Kidney glomerular epithelial cell (primary cell): ENCODE results near the gene ABCC1.
"Not testable (repeated sequence)": the region's sequence is repeated elsewhere in the genome, so short reads cannot be mapped to it uniquely, and the experiment has no call there.

Source experiments
- DNase-seq: peaks from one replicate; lab custom pipeline; 2025; lab: John Stamatoyannopoulos, UW

ABCC1 gene

GRCh38 chr16:15949210-15950160 lies at the start of gene ABCC1:
Gene ABCC1 (plus strand): TSS chr16:15949616. CDS start chr16:15949752, 136 bp downstream.
- DNase-seq, result peak; percentile 57

DNA sequence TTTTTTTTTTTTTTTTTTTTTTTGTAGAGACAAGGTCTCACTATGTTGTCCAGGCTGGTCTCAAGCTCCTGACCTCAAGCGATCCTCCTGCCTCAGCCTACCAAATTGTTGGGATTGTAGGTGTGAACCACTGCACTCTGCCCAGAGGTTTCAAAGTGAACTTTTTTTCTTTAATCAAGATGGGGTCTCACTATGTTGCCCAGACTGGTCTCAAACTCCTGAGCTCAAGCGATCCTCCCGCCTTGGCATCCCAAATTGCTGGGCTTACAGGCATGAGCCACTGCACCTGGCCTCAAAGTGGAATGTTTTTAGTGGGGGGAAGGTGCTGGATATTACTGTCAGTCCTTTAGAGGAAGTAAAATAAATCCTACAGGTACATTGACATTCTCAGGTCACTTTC lies 49.1 kb upstream of the ABCC1 start:
- no peak for DNase-seq

- no peak for DNase-seq
Observed at GRCh38 chr16:15900901-15901500, 48.4 kb upstream of the ABCC1 start.

GRCh38 chr16:15903960-15904359 lies 45.5 kb upstream of the ABCC1 start:
- no peak for DNase-seq

GRCh38 chr16:15906439-15906838 lies 43.0 kb upstream of the ABCC1 start:
- no peak for DNase-seq

GRCh38 chr16:15907863-15908478 lies 41.4 kb upstream of the ABCC1 start:
- no peak for DNase-seq

- DNase-seq, result no peak
Observed at GRCh38 chr16:15911198-15911597, 38.2 kb upstream of the ABCC1 start.

- no peak for DNase-seq
Observed at GRCh38 chr16:15913046-15913698, 36.2 kb upstream of the ABCC1 start.

DNA sequence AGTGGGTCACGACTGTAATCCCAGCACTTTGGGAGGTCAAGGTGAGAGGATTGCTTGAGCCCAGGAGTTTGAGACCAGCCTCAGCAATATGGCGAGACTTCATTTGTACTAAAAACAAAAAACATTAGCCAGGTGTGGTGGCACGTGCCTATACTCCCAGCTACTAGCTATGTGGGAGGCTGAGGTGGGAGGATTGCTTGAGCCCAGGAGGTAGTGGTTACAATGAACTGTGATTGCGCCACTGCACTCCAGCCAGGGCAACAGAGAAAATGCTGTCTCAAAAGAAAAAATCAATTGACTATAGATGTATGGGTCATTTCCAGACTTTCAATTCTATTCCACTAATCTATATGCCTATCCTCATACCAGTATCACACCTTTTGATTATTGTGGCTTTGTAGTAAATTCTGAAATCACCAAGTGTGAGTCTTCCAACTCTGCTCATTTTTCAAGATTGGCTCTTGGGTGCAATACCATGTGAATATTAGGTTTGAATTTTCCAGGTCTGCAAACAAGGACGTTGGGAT lies 33.8 kb upstream of the ABCC1 start:
- DNase-seq, result no peak

DNA sequence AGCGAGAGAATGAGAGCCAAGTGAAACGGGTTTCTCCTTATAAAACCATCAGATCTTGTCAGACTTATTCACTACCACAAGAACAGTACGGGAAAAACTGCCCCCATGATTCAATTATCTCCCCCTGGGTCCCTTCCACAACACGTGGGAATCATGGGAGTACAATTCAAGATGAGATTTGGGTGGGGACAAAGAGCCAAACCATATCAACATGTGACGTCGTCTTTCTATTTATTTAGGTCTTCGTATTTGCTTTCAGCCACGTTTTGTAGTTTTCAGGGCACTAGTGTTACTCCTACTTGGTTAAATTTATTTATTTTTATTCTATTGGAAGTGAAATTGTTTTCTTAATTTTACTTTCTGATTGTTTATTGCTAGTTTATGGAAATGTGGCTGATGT lies 33.1 kb upstream of the ABCC1 start:
- no peak for DNase-seq

GRCh38 chr16:15918314-15918713 lies 31.1 kb upstream of the ABCC1 start:
- DNase-seq, result not testable (repeated sequence)

- no peak for DNase-seq
Observed at GRCh38 chr16:15919331-15919730, 30.1 kb upstream of the ABCC1 start.

GRCh38 chr16:15924996-15925395 lies 24.4 kb upstream of the ABCC1 start:
- no peak for DNase-seq

DNA sequence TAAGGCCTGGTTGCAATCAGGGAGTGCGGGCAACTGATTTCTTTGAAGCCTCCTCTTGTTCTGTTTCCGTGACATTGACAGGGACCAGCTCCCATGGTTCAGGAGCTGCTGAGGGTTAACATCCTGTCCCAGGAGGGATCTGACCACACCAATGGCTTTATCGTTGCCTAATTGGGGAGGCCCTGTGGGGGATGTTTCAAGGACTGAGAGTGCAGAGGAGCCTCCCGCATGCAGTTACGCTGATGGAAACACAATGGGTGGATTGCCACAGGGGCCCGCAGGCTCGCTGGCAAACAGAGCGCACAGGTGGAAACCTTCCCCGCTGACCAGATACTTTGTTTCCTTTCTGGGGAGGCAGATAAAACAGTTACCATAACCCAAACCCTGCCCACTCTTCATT lies 23.8 kb upstream of the ABCC1 start:
- DNase-seq, result no peak

GRCh38 chr16:15928261-15929104 lies 20.9 kb upstream of the ABCC1 start:
- DNase-seq, result no peak

DNA sequence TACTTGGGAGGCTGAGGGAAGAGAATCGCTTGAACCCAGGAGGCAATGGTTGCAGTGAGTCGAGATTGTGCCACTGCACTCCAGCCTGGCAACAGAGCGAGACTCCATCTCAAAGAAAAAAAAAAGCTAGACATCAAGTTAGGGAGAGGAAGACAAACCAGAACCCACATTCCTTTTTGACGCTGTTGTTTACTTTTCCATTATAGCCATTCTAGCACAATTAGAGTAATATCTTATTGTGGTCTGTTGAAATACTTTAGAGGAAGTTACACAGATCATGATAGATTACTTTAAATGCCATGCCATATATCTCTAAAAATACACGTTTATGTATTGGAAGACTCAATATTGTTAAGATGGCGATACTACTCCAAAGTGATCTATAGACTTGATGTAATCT lies 16.5 kb upstream of the ABCC1 start:
- no peak for DNase-seq

DNA sequence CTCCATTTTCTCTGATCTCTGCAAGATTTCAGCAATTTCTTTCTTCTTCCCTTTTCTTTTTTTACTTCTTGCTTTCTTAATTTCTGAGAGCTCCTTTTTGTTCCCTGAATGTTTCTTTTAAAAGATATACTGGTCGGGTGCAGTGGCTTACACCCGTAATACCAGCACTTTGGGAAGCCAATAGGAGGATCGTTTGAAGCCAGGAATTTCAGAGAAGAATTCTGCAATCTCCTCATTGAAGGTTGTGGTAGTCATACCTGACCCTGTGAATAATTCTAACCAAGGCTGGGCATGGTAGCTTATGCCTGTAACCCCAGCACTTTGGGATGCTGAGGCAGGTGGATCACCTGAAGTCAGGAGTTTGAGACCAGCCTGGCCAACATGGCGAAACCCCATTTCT lies 15.6 kb upstream of the ABCC1 start:
- DNase-seq, result no peak

DNA sequence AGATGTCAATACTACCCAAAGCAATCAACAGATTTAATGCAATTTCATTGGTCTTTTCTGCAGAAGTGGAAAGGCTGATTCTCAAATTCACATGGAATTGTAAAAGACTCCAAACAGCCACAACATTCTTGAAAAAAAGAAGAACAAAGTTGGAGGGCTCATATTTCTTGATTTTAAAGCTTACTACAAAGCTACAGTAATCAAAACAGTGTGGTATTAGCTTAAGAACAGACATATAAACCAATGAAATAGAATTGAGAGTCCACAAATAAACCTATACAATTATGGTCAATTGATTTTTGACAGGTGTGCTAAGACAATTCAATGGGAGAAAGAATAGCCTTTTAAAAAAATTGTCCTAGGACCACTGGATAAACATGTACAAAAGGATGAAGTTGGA lies 14.4 kb upstream of the ABCC1 start:
- DNase-seq, result no peak

- DNase-seq, result not testable (repeated sequence)
Observed at GRCh38 chr16:15936809-15937208, 12.6 kb upstream of the ABCC1 start.

DNA sequence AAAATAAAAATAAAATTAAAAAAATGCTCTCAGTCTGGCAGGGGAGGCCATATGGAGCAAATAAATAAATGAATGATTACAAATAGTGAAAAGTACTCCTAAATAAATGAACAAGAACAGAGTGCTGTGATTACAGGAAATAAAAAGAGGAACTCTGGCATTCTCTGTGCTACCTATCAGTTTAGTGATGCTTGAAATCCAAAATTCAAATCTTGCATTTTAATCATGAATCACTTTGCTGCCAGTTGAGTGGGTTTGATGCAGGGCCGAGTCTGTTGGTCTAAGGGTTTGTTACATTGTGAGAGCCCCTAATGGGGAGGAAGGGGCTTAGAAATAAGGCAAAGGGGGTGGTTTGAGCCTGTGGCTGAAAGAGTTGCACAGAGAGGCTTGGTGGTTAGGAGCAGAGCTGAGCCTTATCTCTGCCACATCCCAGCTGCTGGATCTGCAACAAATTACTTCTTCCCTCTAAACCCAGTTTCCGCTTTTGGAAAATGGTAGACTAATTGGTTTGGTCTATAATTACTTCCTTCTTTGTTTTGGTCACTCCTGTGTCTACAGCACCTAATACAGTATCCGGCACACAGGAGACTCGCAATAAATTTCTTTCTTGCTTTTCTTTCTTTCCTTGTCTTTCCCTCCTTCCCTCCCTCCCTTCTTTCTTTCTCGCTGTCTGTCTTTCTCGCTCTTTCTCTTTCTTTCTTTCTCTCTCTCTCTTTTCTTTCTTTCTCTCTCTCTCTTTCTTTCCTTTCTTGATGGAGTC lies 6.3 kb upstream of the ABCC1 start:
- no peak for DNase-seq
